GM21515 (cell line): ENCODE data around the gene S100A9.
"Not testable (repeated sequence)": the region's sequence is repeated elsewhere in the genome, so short reads cannot be mapped to it uniquely, and the experiment has no call there.

ENCODE experiments used
- ATAC-seq: cut with Tn5 transposase; IDR thresholded peaks from one replicate; pipeline ENCODE4 v1.9.1; 2021; ENCODE audit not compliant: unreplicated experiment

S100A9 gene

GRCh38 chr1:153357853-153358690, at the start of gene S100A9:
TSS of gene S100A9 (plus strand) at chr1:153357854. CDS start at chr1:153358284, 430 bp downstream.
- ATAC-seq = no peak

- ATAC-seq = no peak
These were observed 49.1 kb upstream of the S100A9 start for GRCh38 chr1:153308540-153308939.

- ATAC-seq = no peak
These were observed 48.2 kb upstream of the S100A9 start for GRCh38 chr1:153309441-153309840.

GRCh38 chr1:153310526-153310925, 47.1 kb upstream of the S100A9 start:
- ATAC-seq = no peak

GRCh38 chr1:153312570-153313186, 45.0 kb upstream of the S100A9 start, which contains the start of gene PGLYRP3:
TSS of gene PGLYRP3 (minus strand) at chr1:153312952. CDS start at chr1:153310665, 2,287 bp downstream.
- ATAC-seq = no peak

- ATAC-seq = no peak
These were observed 44.4 kb upstream of the S100A9 start for GRCh38 chr1:153313288-153313687.

- not testable (repeated sequence) for ATAC-seq
These were observed 43.3 kb upstream of the S100A9 start for GRCh38 chr1:153314388-153314787.

GRCh38 chr1:153316013-153316412, 41.6 kb upstream of the S100A9 start:
- ATAC-seq = not testable (repeated sequence)

- ATAC-seq = not testable (repeated sequence)
These were observed 39.5 kb upstream of the S100A9 start for GRCh38 chr1:153318145-153318544.

GRCh38 chr1:153322568-153322967, 35.1 kb upstream of the S100A9 start:
- no peak for ATAC-seq

GRCh38 chr1:153324912-153325311, 32.7 kb upstream of the S100A9 start:
- no peak for ATAC-seq

GRCh38 chr1:153333902-153334301, 23.8 kb upstream of the S100A9 start:
- ATAC-seq = no peak

GRCh38 chr1:153336650-153337049, 21.0 kb upstream of the S100A9 start:
- no peak for ATAC-seq

- no peak for ATAC-seq
These were observed 19.4 kb upstream of the S100A9 start for GRCh38 chr1:153337980-153338853.

GRCh38 chr1:153339802-153340201, 17.9 kb upstream of the S100A9 start:
- no peak for ATAC-seq

GRCh38 chr1:153340356-153340755, 17.3 kb upstream of the S100A9 start:
- no peak for ATAC-seq

GRCh38 chr1:153341431-153341934, 16.2 kb upstream of the S100A9 start:
- no peak for ATAC-seq

GRCh38 chr1:153342178-153342577, 15.5 kb upstream of the S100A9 start:
- ATAC-seq = no peak

- ATAC-seq = no peak
These were observed 14.5 kb upstream of the S100A9 start for GRCh38 chr1:153343040-153343681.
